WTC11 (cell line): ENCODE data around the gene LRCH4. TPM values are rescaled to one million over a fixed set of nuclear protein-coding genes. Genes with fewer than 3 reads are reported as not detected.
A peak's percentile ranks its signal among the peaks of the same experiment; 100 is the strongest.

ENCODE experiments used
- ATAC-seq: fragments of 200-7000 bp; cut with Tn5 transposase; 2 replicates; pipeline ENCODE4 v1.10.0; 2021; ENCODE audit warnings: mild to moderate bottlenecking, moderate library complexity
- CTCF ChIA-PET: fragments of 300-600 bp; sonication (Branson Sonifier 250); formaldehyde crosslinking; loops from one replicate; lab custom pipeline; 2021; ENCODE audit warnings: antibody characterized with exemption; lab: Charles Lee
- POLR2A ChIA-PET: fragments of 350-600 bp; sonication (Branson Sonifier 250); formaldehyde crosslinking; loops from one replicate; lab custom pipeline; 2021; ENCODE audit warnings: antibody characterized with exemption; lab: Charles Lee
- DNase-seq: peaks from one replicate; pipeline ENCODE4 v3.0.0; 2021; ENCODE audit warnings: low spot score
- H3K27ac Mint-ChIP-seq: 2 replicates; pipeline ENCODE4 v1.8.0; 2021; ENCODE audit warnings: mixed read lengths
- H3K27me3 Mint-ChIP-seq: 2 replicates; pipeline ENCODE4 v1.8.0; 2021; ENCODE audit warnings: low read depth, mild to moderate bottlenecking, moderate library complexity, mixed read lengths
- H3K36me3 Mint-ChIP-seq: 2 replicates; pipeline ENCODE4 v1.8.0; 2021; ENCODE audit warnings: mixed read lengths
- H3K4me1 Mint-ChIP-seq: 2 replicates; pipeline ENCODE4 v1.8.0; 2022; ENCODE audit warnings: mixed read lengths
- H3K4me3 Mint-ChIP-seq: 2 replicates; pipeline ENCODE4 v1.8.0; 2021; ENCODE audit warnings: mild to moderate bottlenecking, moderate library complexity, mixed read lengths
- H3K9me3 Mint-ChIP-seq: 2 replicates; pipeline ENCODE4 v1.8.0; 2021; ENCODE audit warnings: mixed read lengths
- ATF1 ChIP-seq: sonication (generic); formaldehyde crosslinking; IDR thresholded peaks from 2 replicates; pipeline ENCODE4 v1.8.1; 2023; ENCODE audit warnings: mild to moderate bottlenecking, moderate library complexity, missing genetic modification reagents
- ATF3 ChIP-seq: sonication (generic); formaldehyde crosslinking; conservative IDR thresholded peaks from 2 replicates; pipeline ENCODE4 v1.8.1; 2022; ENCODE audit warnings: mild to moderate bottlenecking, missing genetic modification reagents
- CREM ChIP-seq: sonication (generic); formaldehyde crosslinking; IDR thresholded peaks from 2 replicates; pipeline ENCODE4 v1.8.1; 2022; ENCODE audit warnings: mild to moderate bottlenecking, missing genetic modification reagents, moderate library complexity
- CTCF ChIP-seq: fragments of 200-600 bp; IDR thresholded peaks from 2 replicates; pipeline ENCODE4 v1.8.0; 2022; ENCODE audit warnings: antibody characterized with exemption
- FOXP1 ChIP-seq: sonication (generic); formaldehyde crosslinking; IDR thresholded peaks from 2 replicates; pipeline ENCODE4 v1.8.0; 2022; ENCODE audit warnings: missing genetic modification reagents, mild to moderate bottlenecking, moderate library complexity, borderline replicate concordance
- GRHL2 ChIP-seq: fragments of 250-450 bp; sonication (Bioruptor Pico); IDR thresholded peaks from 2 replicates; pipeline ENCODE4 v1.8.0; 2022; ENCODE audit warnings: mild to moderate bottlenecking, moderate library complexity; ENCODE audit not compliant: insufficient replicate concordance, severe bottlenecking
- HMGA2 ChIP-seq: fragments of 250-450 bp; sonication (Bioruptor Pico); IDR thresholded peaks from 2 replicates; pipeline ENCODE4 v1.4.0; 2021; ENCODE audit warnings: mild to moderate bottlenecking, moderate library complexity
- KAT7 ChIP-seq: sonication (generic); formaldehyde crosslinking; IDR thresholded peaks from 2 replicates; pipeline ENCODE4 v1.8.1; 2023; ENCODE audit warnings: missing genetic modification reagents, mild to moderate bottlenecking, borderline replicate concordance
- MXD4 ChIP-seq: fragments of 250-450 bp; sonication (Bioruptor Pico); IDR thresholded peaks from 2 replicates; pipeline ENCODE4 v1.8.0; 2021; ENCODE audit warnings: mild to moderate bottlenecking, moderate library complexity, borderline replicate concordance
- NFYB ChIP-seq: sonication (generic); formaldehyde crosslinking; conservative IDR thresholded peaks from 2 replicates; pipeline ENCODE4 v1.8.0; 2022; ENCODE audit warnings: low read depth, missing genetic modification reagents
- NR2C2 ChIP-seq: sonication (generic); formaldehyde crosslinking; IDR thresholded peaks from 2 replicates; pipeline ENCODE4 v1.8.0; 2022; ENCODE audit warnings: mild to moderate bottlenecking, missing genetic modification reagents
- PRRX2 ChIP-seq: fragments of 250-450 bp; sonication (Bioruptor Pico); IDR thresholded peaks from 2 replicates; pipeline ENCODE4 v1.8.0; 2021; ENCODE audit warnings: mild to moderate bottlenecking
- STAT6 ChIP-seq: sonication (generic); formaldehyde crosslinking; conservative IDR thresholded peaks from 2 replicates; pipeline ENCODE4 v1.8.1; 2023; ENCODE audit warnings: mild to moderate bottlenecking, low read depth, missing genetic modification reagents, moderate library complexity
- TEAD1 ChIP-seq: sonication (generic); formaldehyde crosslinking; IDR thresholded peaks from 2 replicates; pipeline ENCODE4 v1.8.0; 2022; ENCODE audit warnings: mild to moderate bottlenecking, missing genetic modification reagents
- TP53 ChIP-seq: sonication (generic); formaldehyde crosslinking; IDR thresholded peaks from 2 replicates; pipeline ENCODE4 v1.8.1; 2023; ENCODE audit warnings: mild to moderate bottlenecking, missing genetic modification reagents
- USF2 ChIP-seq: sonication (generic); formaldehyde crosslinking; IDR thresholded peaks from 2 replicates; pipeline ENCODE4 v1.8.1; 2023; ENCODE audit warnings: mild to moderate bottlenecking, missing genetic modification reagents, moderate library complexity
- ZNF219 ChIP-seq: sonication (generic); formaldehyde crosslinking; IDR thresholded peaks from 2 replicates; pipeline ENCODE4 v1.8.0; 2023; ENCODE audit warnings: missing genetic modification reagents, mild to moderate bottlenecking, borderline replicate concordance
- ZNF263 ChIP-seq: sonication (generic); formaldehyde crosslinking; IDR thresholded peaks from 2 replicates; pipeline ENCODE4 v1.8.1; 2022; ENCODE audit warnings: low read depth, mild to moderate bottlenecking, moderate library complexity, missing genetic modification reagents
- ZNF317 ChIP-seq: sonication (generic); formaldehyde crosslinking; IDR thresholded peaks from 2 replicates; pipeline ENCODE4 v1.8.1; 2023; ENCODE audit warnings: low read depth, mild to moderate bottlenecking, moderate library complexity, missing genetic modification reagents, borderline replicate concordance
- ZNF532 ChIP-seq: fragments of 250-450 bp; sonication (Bioruptor Pico); IDR thresholded peaks from 2 replicates; pipeline ENCODE4 v1.9.0; 2021; ENCODE audit warnings: mild to moderate bottlenecking, borderline replicate concordance
- total RNA-seq: library from RNA; stranded (reverse); gene quantifications from 3 replicates; pipeline ENCODE4 v1.2.3, GENCODE V29; 2021
- TF ChIP-seq, protein P1 (sequence below): sonication (generic); formaldehyde crosslinking; IDR thresholded peaks from 2 replicates; pipeline ENCODE4 v1.8.1; 2022; ENCODE audit warnings: mild to moderate bottlenecking, moderate library complexity, missing genetic modification reagents

The LRCH4 gene
- total RNA-seq, 1 experiment from 2014 or later = 56.7 TPM

GRCh38 chr7:100586266-100587025 lies 517 bp upstream of the LRCH4 start, which contains the start of gene FBXO24:
Gene FBXO24, plus strand, starts transcription at chr7:100586328. Its CDS starts 298 bp downstream, at chr7:100586626.
- peak; percentile 85 for ATAC-seq
- peak; percentile 99 for DNase-seq
- peaks cover 42% of the 10 kb centered on the region for H3K4me1 Mint-ChIP-seq
- CTCF ChIA-PET = interaction anchor here (0.6 to 5.2 kb wide), 34 partner anchors 10 to 379 kb away, joined by 3 to 67 read pairs (median 5); partner anchors contain the start of genes ACTL6B, AGFG2, EPHB4 and MOSPD3
- peak within 1 kb of the TSS; percentile 100 for H3K27ac Mint-ChIP-seq
- peaks cover 30% of the 10 kb centered on the region for H3K27me3 Mint-ChIP-seq
- no peaks in the 10 kb centered on the region for H3K9me3 Mint-ChIP-seq
- H3K36me3 Mint-ChIP-seq = no peaks in the 10 kb centered on the region
- POLR2A ChIA-PET = interaction anchor here (0.6 to 3.9 kb wide), 27 partner anchors 9 to 304 kb away, joined by 3 to 60 read pairs (median 5); partner anchors contain the start of genes AGFG2, EPHB4, GNB2 and MOSPD3
- H3K4me3 Mint-ChIP-seq = peak within 1 kb of the TSS; percentile 99
- TF ChIP-seq HMGA2 (CRISPR knock-in tag) (no peak), CREM (CRISPR knock-in tag) (0 out of 2 replicates have a peak, but pooled peaks have one; percentile 37), KAT7 (no peak), NR2C2 (CRISPR knock-in tag) (no peak), ZNF317 (no peak), TEAD1 (CRISPR knock-in tag) (no peak), FOXP1 (CRISPR knock-in tag) (peak; percentile 53; the same call in 1 of the 2 replicates), ZNF263 (no peak), PRRX2 (CRISPR knock-in tag) (no peak), TP53 (CRISPR knock-in tag) (no peak), MXD4 (CRISPR knock-in tag) (no peak), USF2 (no peak), GRHL2 (CRISPR knock-in tag) (no peak), ZNF532 (CRISPR knock-in tag) (no peak), ATF3 (CRISPR knock-in tag) (no peak), ZNF219 (no peak), CTCF (no peak), STAT6 (CRISPR knock-in tag) (no peak), ATF1 (CRISPR knock-in tag) (no peak), NFYB (CRISPR knock-in tag) (peak; percentile 96)
- TF ChIP-seq, protein P1, sequence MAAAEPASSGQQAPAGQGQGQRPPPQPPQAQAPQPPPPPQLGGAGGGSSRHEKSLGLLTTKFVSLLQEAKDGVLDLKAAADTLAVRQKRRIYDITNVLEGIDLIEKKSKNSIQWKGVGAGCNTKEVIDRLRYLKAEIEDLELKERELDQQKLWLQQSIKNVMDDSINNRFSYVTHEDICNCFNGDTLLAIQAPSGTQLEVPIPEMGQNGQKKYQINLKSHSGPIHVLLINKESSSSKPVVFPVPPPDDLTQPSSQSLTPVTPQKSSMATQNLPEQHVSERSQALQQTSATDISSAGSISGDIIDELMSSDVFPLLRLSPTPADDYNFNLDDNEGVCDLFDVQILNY = no peak
